ENCODE data around the gene COL26A1. TPM values are rescaled to one million over a fixed set of nuclear protein-coding genes. Genes with fewer than 3 reads are reported as not detected.

Gene COL26A1
- total RNA-seq = not detected in 2 replicates

DNA sequence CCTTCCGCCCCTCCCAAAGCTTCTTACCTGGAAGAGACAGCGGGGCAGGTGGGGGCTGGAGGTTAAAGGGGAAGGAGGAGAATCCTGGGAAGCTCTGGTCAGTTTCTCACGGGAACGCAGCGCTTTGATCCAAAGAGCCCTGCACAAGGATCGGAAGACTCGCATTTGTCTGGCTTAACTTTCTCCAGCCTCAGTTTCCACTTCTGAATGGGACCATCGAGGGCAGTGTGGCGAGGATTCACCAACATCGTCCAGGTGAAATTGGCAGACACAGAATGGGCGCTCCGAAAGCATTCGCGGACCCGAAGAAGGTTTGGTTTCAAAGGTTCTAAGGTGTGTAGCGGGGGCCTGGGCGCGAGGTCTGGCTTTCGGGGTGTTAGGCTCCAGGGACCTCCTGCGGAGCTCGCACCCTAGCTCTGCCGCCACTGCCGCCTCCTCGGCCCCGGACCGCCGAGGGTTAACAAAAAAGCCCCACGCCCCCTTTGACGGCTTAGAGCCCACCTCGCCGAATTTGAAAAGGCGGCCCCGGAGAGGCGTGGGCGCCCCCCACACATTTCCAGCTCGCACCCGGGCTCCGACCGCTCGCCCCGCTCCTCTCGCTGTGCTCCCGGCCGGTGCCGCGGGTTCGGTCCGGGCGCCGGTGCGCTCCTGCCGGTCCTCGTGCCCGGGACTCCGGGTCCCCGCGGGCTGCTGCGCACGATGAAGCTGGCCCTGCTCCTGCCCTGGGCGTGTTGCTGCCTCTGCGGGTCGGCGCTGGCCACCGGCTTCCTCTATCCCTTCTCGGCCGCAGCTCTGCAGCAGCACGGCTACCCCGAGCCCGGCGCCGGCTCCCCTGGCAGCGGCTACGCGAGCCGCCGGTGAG is at the start of gene COL26A1:
TSS of gene COL26A1 (plus strand) at position 542 of the 862 bp plus-strand sequence. CDS start at position 700, 158 bp downstream.

DNA sequence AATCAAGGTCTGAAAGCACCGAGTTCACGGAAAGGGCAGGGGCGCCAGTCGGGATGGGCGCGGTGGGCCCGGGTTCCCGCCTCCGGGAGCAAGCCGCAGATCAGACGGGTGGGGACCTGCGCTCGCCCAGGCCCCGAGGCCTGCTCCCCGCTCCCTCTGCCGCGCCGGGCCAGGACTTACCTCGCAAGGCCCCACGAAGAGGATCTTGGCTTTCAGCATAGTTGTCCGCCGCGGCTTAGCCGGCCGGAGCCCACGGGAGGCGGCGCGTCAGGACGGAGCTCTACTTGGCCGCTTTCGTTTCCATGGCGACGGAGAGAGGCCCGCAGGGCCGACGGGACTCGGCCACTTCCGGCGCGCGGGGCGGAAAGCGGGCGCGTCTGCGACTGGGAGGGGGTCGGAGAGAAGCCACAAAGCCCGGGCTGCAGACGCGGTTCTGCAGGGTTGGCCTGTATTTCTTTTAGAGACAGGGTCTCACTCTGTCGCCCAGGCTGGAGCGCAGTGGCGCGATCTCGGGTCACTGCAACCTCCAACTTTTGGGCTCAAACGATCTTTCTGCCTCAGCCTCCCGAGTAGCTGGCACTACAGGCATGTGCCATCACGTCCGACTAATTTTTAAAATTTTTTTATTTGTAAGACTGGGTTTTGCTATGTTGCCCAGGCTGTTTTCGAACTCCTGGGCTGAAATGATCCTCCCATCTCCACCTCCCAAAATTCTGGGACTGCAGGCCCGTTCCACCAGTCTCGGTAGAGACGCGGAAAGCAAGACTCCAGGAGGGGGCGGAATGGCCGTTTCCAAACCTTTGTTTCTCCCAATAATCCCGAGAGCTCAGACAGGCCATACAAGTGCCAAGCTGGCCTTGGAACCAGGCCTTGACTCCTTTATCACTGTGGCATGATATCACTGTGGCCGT is 40.9 kb upstream of the COL26A1 start, which contains the start of gene IFT22:
TSS of gene IFT22 (minus strand) at position 322 of the 911 bp plus-strand sequence. CDS start at position 219, 103 bp downstream.

Other genes starting within 250 kb of the COL26A1 start
- 408 and 426 TPM in 2 replicates for gene SERPINE1, start 235.8 kb upstream of the COL26A1 start, total RNA-seq
- 70.8 and 76.5 TPM in 2 replicates for gene AP1S1, start 208.4 kb upstream of the COL26A1 start, total RNA-seq
- not detected in 2 replicates for gene VGF, start 197.3 kb upstream of the COL26A1 start, total RNA-seq
- not detected in 2 replicates for gene NAT16, start 182.6 kb upstream of the COL26A1 start, total RNA-seq
- gene MOGAT3, start 161.8 kb upstream of the COL26A1 start, total RNA-seq = not detected in 2 replicates
- gene PLOD3, start 145.3 kb upstream of the COL26A1 start, total RNA-seq = 53.9 and 58.8 TPM in 2 replicates
- gene ZNHIT1, start 144.7 kb upstream of the COL26A1 start, total RNA-seq = 111 and 124 TPM in 2 replicates
- gene CLDN15, start 125.1 kb upstream of the COL26A1 start, total RNA-seq = 4.4 TPM in 2 replicates
- 178 and 185 TPM in 2 replicates for gene FIS1, start 117.8 kb upstream of the COL26A1 start, total RNA-seq
- gene IFT22, start 41.1 kb upstream of the COL26A1 start, total RNA-seq = 25.0 and 27.6 TPM in 2 replicates